ENCODE results near the gene PRSS16.
"Not testable (repeated sequence)": the region's sequence is repeated elsewhere in the genome, so short reads cannot be mapped to it uniquely, and the experiment has no call there.

Gene PRSS16

GRCh38 chr6:27247133-27247836 is at the start of gene PRSS16:
PRSS16 (plus strand) TSS chr6:27247701; CDS start chr6:27247738, 37 bp downstream.
- DNase-seq, result no peak

GRCh38 chr6:27205375-27206278 is 41.9 kb upstream of the PRSS16 start:
- no peak for DNase-seq

GRCh38 chr6:27206806-27207205 is 40.7 kb upstream of the PRSS16 start:
- DNase-seq, result no peak

- DNase-seq, result no peak
Measured at GRCh38 chr6:27208042-27208441, 39.5 kb upstream of the PRSS16 start.

- no peak for DNase-seq
Measured at GRCh38 chr6:27209196-27209595, 38.3 kb upstream of the PRSS16 start.

GRCh38 chr6:27209659-27210269 is 37.7 kb upstream of the PRSS16 start:
- DNase-seq, result no peak

- DNase-seq, result not testable (repeated sequence)
Measured at GRCh38 chr6:27213091-27213517, 34.4 kb upstream of the PRSS16 start.

GRCh38 chr6:27213544-27214125 is 33.9 kb upstream of the PRSS16 start:
- no peak for DNase-seq

- DNase-seq, result no peak
Measured at GRCh38 chr6:27214126-27214601, 33.3 kb upstream of the PRSS16 start.

GRCh38 chr6:27216874-27217273 is 30.6 kb upstream of the PRSS16 start:
- no peak for DNase-seq

- not testable (repeated sequence) for DNase-seq
Measured at GRCh38 chr6:27222971-27223370, 24.5 kb upstream of the PRSS16 start.

- no peak for DNase-seq
Measured at GRCh38 chr6:27224729-27225128, 22.8 kb upstream of the PRSS16 start.

- DNase-seq, result no peak
Measured at GRCh38 chr6:27228963-27229477, 18.5 kb upstream of the PRSS16 start.

GRCh38 chr6:27230758-27231111 is 16.8 kb upstream of the PRSS16 start:
- no peak for DNase-seq

- no peak for DNase-seq
Measured at GRCh38 chr6:27234576-27234975, 12.9 kb upstream of the PRSS16 start.

- no peak for DNase-seq
Measured at GRCh38 chr6:27237089-27237803, 10.3 kb upstream of the PRSS16 start.

- DNase-seq, result no peak
Measured at GRCh38 chr6:27238010-27238983, 9.2 kb upstream of the PRSS16 start.

GRCh38 chr6:27239258-27239657 is 8.2 kb upstream of the PRSS16 start:
- DNase-seq, result no peak

GRCh38 chr6:27241443-27241842 is 6.1 kb upstream of the PRSS16 start:
- no peak for DNase-seq

GRCh38 chr6:27242589-27243265 is 4.8 kb upstream of the PRSS16 start:
- DNase-seq, result no peak
